ENCODE results near the gene ZDHHC19.

DNA sequence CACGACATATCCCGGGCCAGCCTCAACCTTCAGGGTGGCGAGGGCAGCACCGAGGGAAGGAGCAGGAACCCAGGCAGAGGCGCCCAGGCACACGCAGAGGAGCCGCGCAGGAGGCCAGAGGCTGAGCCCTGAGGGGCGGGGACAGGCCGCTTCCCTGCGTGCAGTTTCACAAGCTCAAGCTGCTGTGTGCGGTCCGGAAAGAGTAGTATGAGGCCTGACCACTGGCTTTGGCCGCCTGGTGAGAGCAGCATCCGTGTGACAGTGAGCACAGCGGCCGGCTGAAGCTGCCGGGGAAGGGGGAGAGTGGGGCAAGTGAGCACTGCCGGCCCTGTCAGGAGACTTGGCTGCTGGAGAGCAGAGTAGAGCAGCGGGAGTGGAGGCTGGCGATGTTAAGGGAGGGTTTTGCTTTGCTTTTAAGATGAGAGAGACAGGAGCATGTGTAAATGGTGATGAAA, 8.7 kb downstream of the ZDHHC19 start:
- TF ChIP-seq CTCF (IDR thresholded peaks at IDR 0.05; ENCODE audit: low read depth, low read length) (no peak), POLR2A (IDR thresholded peaks at IDR 0.05; ENCODE audit: extremely low read depth, insufficient read length) (no peak)

All from NB4 (cell line).